Endothelial cell of umbilical vein (primary cell): ENCODE measurements around the gene NPAS1. TPM values are rescaled to one million over a fixed set of nuclear protein-coding genes. Genes with fewer than 3 reads are reported as not detected.
"Not testable (repeated sequence)": the region's sequence is repeated elsewhere in the genome, so short reads cannot be mapped to it uniquely, and the experiment has no call there.

Experiments
- BruUV-seq: library from RNA; stranded (reverse); fragments of 400-500 nt; replicated peaks from 2 replicates; lab custom pipeline; 2021; lab: Mats Ljungman, UMichigan
- CTCF ChIA-PET: fragments of 300-600, 350-600 bp; sonication (Branson Sonifier 250); formaldehyde crosslinking; loops from one replicate; lab custom pipeline; 2021; ENCODE audit warnings: antibody characterized with exemption, inconsistent platforms; lab: Charles Lee
- POLR2A ChIA-PET: fragments of 300-600, 350-600 bp; sonication (Branson Sonifier 250); formaldehyde crosslinking; loops from one replicate; lab custom pipeline; 2021; ENCODE audit warnings: antibody characterized with exemption, inconsistent platforms; lab: Charles Lee
- DNase-seq: peaks from one replicate; pipeline ENCODE4 v3.0.0-alpha.2; 2011; ENCODE audit warnings: low read depth, low spot score
- FAIRE-seq: peaks from 2 replicates; lab custom pipeline; 2011; peaks lifted over from hg19 to GRCh38; lab: Jason Lieb, UNC
- H2AFZ ChIP-seq: 2 replicates; pipeline ENCODE4 v1.6.0; 2012; ENCODE audit warnings: low read depth, low read length, control low read depth, inconsistent platforms
- H3K27ac ChIP-seq: 2 replicates; pipeline ENCODE4 v1.5.1; 2011; ENCODE audit warnings: low read depth, mild to moderate bottlenecking, control low read depth, low read length, moderate library complexity; ENCODE audit not compliant: insufficient read depth
- H3K27me3 ChIP-seq, 2 experiments: 2 replicates each; pipeline versions ENCODE4 v1.6.0 to v1.6.1; 2011; ENCODE audit warnings: low read length in 2 of 2, mixed read lengths in 1 of 2; ENCODE audit not compliant: control insufficient read depth in 2 of 2, insufficient read depth in 2 of 2
- H3K36me3 ChIP-seq, 2 experiments: 2 replicates in 1 of 2; 3 replicates in 1 of 2; pipeline ENCODE4 v1.5.1; 2011; ENCODE audit warnings: low read length in 2 of 2, mild to moderate bottlenecking in 1 of 2, moderate library complexity in 1 of 2; ENCODE audit not compliant: control insufficient read depth in 2 of 2, insufficient read depth in 2 of 2; ENCODE audit errors: extremely low read depth in 1 of 2
- H3K4me1 ChIP-seq: 3 replicates; pipeline ENCODE4 v1.5.1; 2011; ENCODE audit warnings: mild to moderate bottlenecking, low read length; ENCODE audit not compliant: control insufficient read depth, insufficient read depth; ENCODE audit errors: extremely low read depth
- H3K4me2 ChIP-seq: 2 replicates; pipeline ENCODE4 v1.6.1; 2011; ENCODE audit warnings: low read length, control low read depth, mixed read lengths; ENCODE audit not compliant: insufficient read depth
- H3K4me3 ChIP-seq, 3 experiments: fragments of 200-600 bp in 1 of 3; sonication (generic), shearing (Covaris generic) in 1 of 3; replicated peaks in 1 of 3; 2 replicates each; pipeline ENCODE4 v1.5.1; 2011 to 2016; ENCODE audit warnings: control low read depth in 3 of 3, low read length in 3 of 3, mild to moderate bottlenecking in 2 of 3, inconsistent platforms in 1 of 3, low read depth in 1 of 3, moderate library complexity in 1 of 3; ENCODE audit not compliant: insufficient read depth in 1 of 3
- H3K79me2 ChIP-seq: 2 replicates; pipeline ENCODE4 v1.6.0; 2012; ENCODE audit warnings: low read length, inconsistent platforms; ENCODE audit not compliant: control insufficient read depth, insufficient read depth
- H3K9ac ChIP-seq: replicated peaks from 2 replicates; pipeline ENCODE3; 2011; ENCODE audit warnings: low read length, control low read depth; ENCODE audit not compliant: insufficient read depth; ENCODE audit errors: extremely low read depth
- H3K9me1 ChIP-seq: replicated peaks from 3 replicates; pipeline ENCODE4 v1.6.0; 2011; ENCODE audit warnings: mild to moderate bottlenecking, low read length; ENCODE audit not compliant: control insufficient read depth, insufficient read depth; ENCODE audit errors: extremely low read depth
- H3K9me3 ChIP-seq: replicated peaks from 2 replicates; pipeline ENCODE4 v1.5.1; 2012; ENCODE audit warnings: low read length, inconsistent platforms; ENCODE audit not compliant: control insufficient read depth, insufficient read depth
- H4K20me1 ChIP-seq: replicated peaks from 2 replicates; pipeline ENCODE3; 2011; ENCODE audit warnings: mild to moderate bottlenecking, low read length; ENCODE audit not compliant: control insufficient read depth, insufficient read depth; ENCODE audit errors: extremely low read depth
- CTCF ChIP-seq, 2 donors: IDR thresholded peaks; 1 replicate in 1 of 2; 2 replicates in 1 of 2; pipeline ENCODE4 v1.5.1; 2011; ENCODE audit warnings: low read length in 2 of 2, mild to moderate bottlenecking in 2 of 2, moderate library complexity in 2 of 2, control low read depth in 1 of 2, inconsistent platforms in 1 of 2, low read depth in 1 of 2; ENCODE audit not compliant: insufficient read depth in 1 of 2; ENCODE audit errors: extremely low read depth in 1 of 2
- FOS ChIP-seq: IDR thresholded peaks from 2 replicates; pipeline ENCODE4 v1.6.1; 2011; ENCODE audit warnings: mild to moderate bottlenecking, low read length, moderate library complexity, borderline replicate concordance; ENCODE audit not compliant: insufficient read depth
- JUN ChIP-seq: IDR thresholded peaks from 2 replicates; pipeline ENCODE4 v1.6.1; 2011; ENCODE audit warnings: borderline replicate concordance, low read depth; ENCODE audit not compliant: insufficient read length, insufficient read depth
- POLR2A ChIP-seq: IDR thresholded peaks from 2 replicates; pipeline ENCODE4 v1.6.1; 2012; ENCODE audit warnings: low read depth, mild to moderate bottlenecking, control low read depth, low read length
- dilution Hi-C: fragments of 300-500 bp; cut with MboI; formaldehyde crosslinking; loops from one replicate; pipeline ENCODE4 v1.15.0; 2019; ENCODE audit warnings: low sequenced_read_pairs; ENCODE audit not compliant: extremely low pct_ligation_motif_present
- intact Hi-C: fragments of 100-400 bp; cut with micrococcal nuclease; formaldehyde crosslinking; loops from one replicate; pipeline ENCODE4 v1.10.0; 2022
- polyA plus RNA-seq, 4 experiments: library from polyadenylated mRNA; depleted of rRNA in 3 of 4; stranded (reverse) in 3 of 4; unstranded in 1 of 4; fragments of >200 nt; gene quantifications; 2 replicates each; pipeline versions ENCODE4 v1.2.1 to v1.2.3, GENCODE V29; 2011 to 2012; ENCODE audit warnings: missing spikeins in 1 of 4
- total RNA-seq: library from RNA; stranded (reverse); gene quantifications from 2 replicates; pipeline ENCODE4 v1.2.3, GENCODE V29; 2021

NPAS1 gene
- total and polyA plus RNA-seq, 2 donors (not counting 3 experiments of a cell fraction or from before 2014, with no cell fraction given): 0.18 to 0.62 TPM

- no peak overlapping the region for H3K9ac ChIP-seq
Observed at GRCh38 chr19:47075941-47076340, 56.3 kb downstream of the NPAS1 start.

GRCh38 chr19:47078351-47078750 lies 58.7 kb downstream of the NPAS1 start:
- POLR2A ChIA-PET, H2AFZ ChIP-seq, dilution Hi-C loops, H3K27me3 ChIP-seq, H3K9me1 ChIP-seq, H4K20me1 ChIP-seq, H3K9me3 ChIP-seq, H3K4me1 ChIP-seq, BruUV-seq, H3K9ac ChIP-seq, H3K4me3 ChIP-seq, H3K79me2 ChIP-seq, FAIRE-seq, H3K27ac ChIP-seq, H3K4me2 ChIP-seq, DNase-seq: not testable (repeated sequence)
- CTCF ChIA-PET: interaction anchor here (1.5 to 5.3 kb wide), 12 partner anchors 10 to 166 kb away, joined by 3 to 110 read pairs (median 20); partner anchors contain the start of genes SAE1 and ZC3H4
- intact Hi-C loops: loop anchor here (5.0 kb wide), 2 partner anchors 41 to 66 kb away; no protein-coding TSS in a partner anchor
- H3K36me3 ChIP-seq: peaks cover 12 to 43% of the 10 kb centered on the region in 2 experiments

More at GRCh38 chr19:47075941-47076340, 56.3 kb downstream of the NPAS1 start:
- H3K36me3 ChIP-seq: peaks cover 10 to 41% of the 10 kb centered on the region in 2 experiments
- CTCF ChIA-PET: interaction anchor here (1.5 kb wide), 1 partner anchor 50 kb away, joined by 3 read pairs; no protein-coding TSS in a partner anchor
- H3K79me2 ChIP-seq: peaks cover 8% of the 10 kb centered on the region
- no peaks in the 10 kb centered on the region for H3K27me3 ChIP-seq
- H3K9me1 ChIP-seq: no peaks in the 10 kb centered on the region
- no peak overlapping the region for H3K4me3 ChIP-seq
- DNase-seq (no peak), FAIRE-seq (no peak)
- POLR2A ChIA-PET: no interaction called here
- TF ChIP-seq JUN: no peak
- TF ChIP-seq FOS: no peak
- TF ChIP-seq POLR2A: no peak
- TF ChIP-seq CTCF (IDR thresholded peaks at IDR 0.05; ENCODE audit: extremely low read depth in 1 of 2, insufficient read depth in 1 of 2, low read depth in 1 of 2, low read length in 2 of 2): no peak
- no peak overlapping the region for H2AFZ ChIP-seq
- BruUV-seq: no TSS peak
- intact Hi-C loops (loop anchor here (5.0 kb wide), 2 partner anchors 39 to 64 kb away; no protein-coding TSS in a partner anchor), dilution Hi-C loops (no loop called here)
- no peak overlapping the region for H3K4me2 ChIP-seq
- H3K27ac ChIP-seq: no peak overlapping the region
- no peaks in the 10 kb centered on the region for H3K4me1 ChIP-seq
- no peaks in the 10 kb centered on the region for H3K9me3 ChIP-seq
- no peaks in the 10 kb centered on the region for H4K20me1 ChIP-seq
